NB4 (cell line): Measurements from ENCODE around the gene TNFRSF1B.

ENCODE experiments used
- MYC ChIP-seq: IDR thresholded peaks from 2 replicates; pipeline ENCODE4 v1.6.1; 2011; ENCODE audit warnings: low read depth, low read length
- POLR2A ChIP-seq: IDR thresholded peaks from 2 replicates; pipeline ENCODE4 v1.6.1; 2011; ENCODE audit warnings: mild to moderate bottlenecking; ENCODE audit not compliant: insufficient read length; ENCODE audit errors: extremely low read depth
- TF ChIP-seq, protein P1 (sequence below): IDR thresholded peaks from one replicate; pipeline ENCODE4 v1.5.1; 2012; ENCODE audit warnings: low read depth, low read length

GRCh38 chr1:12231276-12231595, 64.4 kb downstream of the TNFRSF1B start:
- TF ChIP-seq, protein P1, sequence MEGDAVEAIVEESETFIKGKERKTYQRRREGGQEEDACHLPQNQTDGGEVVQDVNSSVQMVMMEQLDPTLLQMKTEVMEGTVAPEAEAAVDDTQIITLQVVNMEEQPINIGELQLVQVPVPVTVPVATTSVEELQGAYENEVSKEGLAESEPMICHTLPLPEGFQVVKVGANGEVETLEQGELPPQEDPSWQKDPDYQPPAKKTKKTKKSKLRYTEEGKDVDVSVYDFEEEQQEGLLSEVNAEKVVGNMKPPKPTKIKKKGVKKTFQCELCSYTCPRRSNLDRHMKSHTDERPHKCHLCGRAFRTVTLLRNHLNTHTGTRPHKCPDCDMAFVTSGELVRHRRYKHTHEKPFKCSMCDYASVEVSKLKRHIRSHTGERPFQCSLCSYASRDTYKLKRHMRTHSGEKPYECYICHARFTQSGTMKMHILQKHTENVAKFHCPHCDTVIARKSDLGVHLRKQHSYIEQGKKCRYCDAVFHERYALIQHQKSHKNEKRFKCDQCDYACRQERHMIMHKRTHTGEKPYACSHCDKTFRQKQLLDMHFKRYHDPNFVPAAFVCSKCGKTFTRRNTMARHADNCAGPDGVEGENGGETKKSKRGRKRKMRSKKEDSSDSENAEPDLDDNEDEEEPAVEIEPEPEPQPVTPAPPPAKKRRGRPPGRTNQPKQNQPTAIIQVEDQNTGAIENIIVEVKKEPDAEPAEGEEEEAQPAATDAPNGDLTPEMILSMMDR, result no peak
- TF ChIP-seq POLR2A, result no peak
- no peak for TF ChIP-seq MYC
